GM23338 (cell line): ENCODE results near the gene TRPM2. TPM values are rescaled to one million over a fixed set of nuclear protein-coding genes. Genes with fewer than 3 reads are reported as not detected.

Experiments
- ATAC-seq: fragments of 200-7000 bp; cut with Tn5 transposase; 3 replicates; pipeline ENCODE4 v1.9.1; 2020
- DNase-seq: peaks from one replicate; pipeline ENCODE4 v3.0.0-alpha.2; 2015; ENCODE audit warnings: low spot score
- H2AFZ ChIP-seq: fragments of 200-600 bp; sonication (generic); 2 replicates; pipeline ENCODE4 v1.8.0; 2016; ENCODE audit warnings: antibody characterized with exemption, mild to moderate bottlenecking, moderate library complexity
- H3F3A ChIP-seq: fragments of 200-600 bp; sonication (generic); replicated peaks from 2 replicates; pipeline ENCODE4 v1.8.0; 2017; ENCODE audit warnings: antibody characterized with exemption, mixed run types, low read depth
- H3K27ac ChIP-seq: fragments of 200-600 bp; sonication (generic); 2 replicates; pipeline ENCODE4 v1.6.1; 2016; ENCODE audit warnings: low read depth
- H3K27me3 ChIP-seq: fragments of 200-600 bp; sonication (generic); 2 replicates; pipeline ENCODE4 v1.8.0; 2016; ENCODE audit warnings: mild to moderate bottlenecking, mixed run types, moderate library complexity; ENCODE audit not compliant: insufficient read depth
- H3K36me3 ChIP-seq: fragments of 200-600 bp; sonication (generic); 2 replicates; pipeline ENCODE4 v1.8.0; 2016; ENCODE audit warnings: mild to moderate bottlenecking; ENCODE audit not compliant: insufficient read depth
- H3K4me1 ChIP-seq: fragments of 200-600 bp; sonication (generic); 2 replicates; pipeline ENCODE4 v1.8.0; 2016; ENCODE audit warnings: mild to moderate bottlenecking, moderate library complexity; ENCODE audit not compliant: insufficient read depth
- H3K4me2 ChIP-seq: fragments of 200-600 bp; sonication (generic); 2 replicates; pipeline ENCODE4 v1.7.1; 2017; ENCODE audit warnings: mixed run types
- H3K4me3 ChIP-seq: fragments of 200-600 bp; sonication (generic); 2 replicates; pipeline ENCODE4 v1.6.1; 2016; ENCODE audit warnings: mixed run types
- H3K79me2 ChIP-seq: fragments of 200-600 bp; sonication (generic); replicated peaks from 2 replicates; pipeline ENCODE4 v1.8.0; 2017; ENCODE audit warnings: mild to moderate bottlenecking; ENCODE audit not compliant: insufficient read depth
- H3K9me2 ChIP-seq: fragments of 200-600 bp; sonication (generic); 2 replicates; pipeline ENCODE4 v1.8.0; 2017; ENCODE audit not compliant: insufficient read depth
- H4K20me1 ChIP-seq: fragments of 200-600 bp; sonication (generic); replicated peaks from 2 replicates; pipeline ENCODE4 v1.8.0; 2017; ENCODE audit warnings: mild to moderate bottlenecking; ENCODE audit not compliant: insufficient read depth
- H3K27ac Mint-ChIP-seq: 2 replicates; pipeline ENCODE4 v1.8.0; 2020; ENCODE audit warnings: inconsistent platforms, mild to moderate bottlenecking, moderate library complexity, mixed read lengths
- H3K27me3 Mint-ChIP-seq: 3 replicates; pipeline ENCODE4 v1.8.0; 2022; ENCODE audit warnings: low read depth, mild to moderate bottlenecking, moderate library complexity, mixed read lengths, inconsistent platforms; ENCODE audit not compliant: insufficient read depth, poor library complexity
- H3K36me3 Mint-ChIP-seq: 3 replicates; pipeline ENCODE4 v1.8.0; 2021; ENCODE audit warnings: low read depth, mild to moderate bottlenecking, inconsistent platforms, moderate library complexity, mixed read lengths
- H3K4me1 Mint-ChIP-seq: 3 replicates; pipeline ENCODE4 v1.8.0; 2020; ENCODE audit warnings: mild to moderate bottlenecking, inconsistent platforms, mixed read lengths
- H3K4me3 Mint-ChIP-seq: 3 replicates; pipeline ENCODE4 v1.8.0; 2021; ENCODE audit warnings: moderate library complexity, mild to moderate bottlenecking, inconsistent platforms, mixed read lengths
- H3K9me3 Mint-ChIP-seq: 3 replicates; pipeline ENCODE4 v1.8.0; 2020; ENCODE audit warnings: moderate library complexity, mild to moderate bottlenecking, inconsistent platforms, mixed read lengths
- CREB1 ChIP-seq: fragments of 250-450 bp; sonication (Bioruptor Pico); IDR thresholded peaks from 2 replicates; pipeline ENCODE4 v1.5.0; 2020; ENCODE audit warnings: low read depth, mild to moderate bottlenecking, moderate library complexity
- EZH2 ChIP-seq: fragments of 200-600 bp; sonication (generic); IDR thresholded peaks from one replicate; pipeline ENCODE4 v1.8.0; 2017; ENCODE audit warnings: antibody characterized with exemption, mild to moderate bottlenecking, low read depth; ENCODE audit not compliant: unreplicated experiment
- EZH2phosphoT487 ChIP-seq: fragments of 200-600 bp; sonication (generic); IDR thresholded peaks from one replicate; pipeline ENCODE4 v1.8.1; 2018; ENCODE audit warnings: antibody characterized with exemption; ENCODE audit not compliant: unreplicated experiment
- JUNB ChIP-seq: IDR thresholded peaks from one replicate; pipeline ENCODE4 v1.6.1; 2016; ENCODE audit warnings: antibody characterized with exemption; ENCODE audit not compliant: unreplicated experiment
- NANOG ChIP-seq: IDR thresholded peaks from 2 replicates; pipeline ENCODE4 v1.6.1; 2016; ENCODE audit warnings: antibody characterized with exemption, borderline replicate concordance
- POLR2AphosphoS5 ChIP-seq: IDR thresholded peaks from 2 replicates; pipeline ENCODE4 v1.6.1; 2016; ENCODE audit warnings: antibody characterized with exemption, low read depth
- STAT1 ChIP-seq: IDR thresholded peaks from one replicate; pipeline ENCODE4 v1.6.1; 2016; ENCODE audit warnings: antibody characterized with exemption; ENCODE audit not compliant: unreplicated experiment
- ZNF114 ChIP-seq: fragments of 250-450 bp; sonication (Bioruptor Pico); IDR thresholded peaks from 2 replicates; pipeline ENCODE4 v1.5.0; 2020; ENCODE audit warnings: mild to moderate bottlenecking, moderate library complexity
- ZNF331 ChIP-seq: fragments of 250-450 bp; sonication (Bioruptor Pico); IDR thresholded peaks from 2 replicates; pipeline ENCODE4 v1.5.0; 2020; ENCODE audit warnings: low read depth, mild to moderate bottlenecking, moderate library complexity
- polyA plus RNA-seq: library from polyadenylated mRNA; unstranded; fragments of >200 nt; fragmentation: Nextera tagmentation; extraction: Ambion mirVana; gene quantifications from 2 replicates; pipeline ENCODE4 v1.2.1, GENCODE V29; 2016
- total RNA-seq: library from RNA; depleted of rRNA; stranded (reverse); fragments of >200 nt; shearing (Covaris generic); gene quantifications from 2 replicates; pipeline ENCODE4 v1.2.3, GENCODE V29; 2014
- TF ChIP-seq, protein P1 (sequence below): IDR thresholded peaks from 2 replicates; pipeline ENCODE4 v1.6.1; 2016; ENCODE audit warnings: antibody characterized with exemption
- TF ChIP-seq, protein P2 (sequence below), 2 experiments: fragments of 200-600 bp in 1 of 2; sonication (generic) in 1 of 2; conservative IDR thresholded peaks; 2 replicates each; pipeline versions ENCODE4 v1.5.1 to v1.6.1; 2016 to 2017; ENCODE audit warnings: antibody characterized with exemption in 2 of 2, low read depth in 2 of 2, mild to moderate bottlenecking in 2 of 2, moderate library complexity in 1 of 2
- TF ChIP-seq, protein P3 (sequence below): fragments of 250-450 bp; sonication (Bioruptor Pico); IDR thresholded peaks from 2 replicates; pipeline ENCODE4 v1.5.0; 2020; ENCODE audit warnings: mild to moderate bottlenecking, moderate library complexity
- TF ChIP-seq, protein P4 (sequence below): IDR thresholded peaks from one replicate; pipeline ENCODE4 v1.6.1; 2018; ENCODE audit warnings: antibody characterized with exemption; ENCODE audit not compliant: unreplicated experiment

Gene TRPM2
- total and polyA plus RNA-seq, 2 experiments from 2014 or later: 0.53 to 0.83 TPM

DNA sequence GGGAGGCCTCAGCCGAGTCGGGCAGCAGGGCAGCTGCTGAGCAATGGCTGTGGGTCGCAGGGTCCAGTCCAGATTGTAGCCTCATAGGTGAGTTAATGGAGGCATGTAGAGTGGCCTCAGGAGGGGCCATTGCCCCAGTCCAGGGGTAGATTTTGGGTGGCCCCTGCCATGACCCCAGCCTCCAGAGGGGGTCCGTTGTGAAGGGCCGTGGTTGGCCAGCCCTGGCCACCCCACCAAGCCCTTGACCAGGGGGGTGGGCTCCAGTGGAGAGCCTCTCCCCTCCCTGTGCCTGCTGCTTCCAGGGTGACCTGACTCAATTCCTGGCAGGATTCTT is 26.1 kb downstream of the TRPM2 start:
- Mint-ChIP-seq H3K27ac (no peak overlapping the region), H3K27me3 (peaks cover 6% of the 10 kb centered on the region), H3K4me1 (peaks cover 15% of the 10 kb centered on the region; the same call in 2 of the 3 replicates), H3K36me3 (no peaks in the 10 kb centered on the region; the same call in 2 of the 3 replicates), H3K9me3 (peaks cover 16% of the 10 kb centered on the region), H3K4me3 (no peak overlapping the region)
- H3K79me2 ChIP-seq: no peaks in the 10 kb centered on the region
- no peak overlapping the region for H3K4me2 ChIP-seq
- no peak overlapping the region for H3K27ac ChIP-seq
- no peaks in the 10 kb centered on the region for H3K27me3 ChIP-seq
- H3K4me1 ChIP-seq: no peaks in the 10 kb centered on the region
- no peak overlapping the region for H3K4me3 ChIP-seq
- TF ChIP-seq, protein P1, sequence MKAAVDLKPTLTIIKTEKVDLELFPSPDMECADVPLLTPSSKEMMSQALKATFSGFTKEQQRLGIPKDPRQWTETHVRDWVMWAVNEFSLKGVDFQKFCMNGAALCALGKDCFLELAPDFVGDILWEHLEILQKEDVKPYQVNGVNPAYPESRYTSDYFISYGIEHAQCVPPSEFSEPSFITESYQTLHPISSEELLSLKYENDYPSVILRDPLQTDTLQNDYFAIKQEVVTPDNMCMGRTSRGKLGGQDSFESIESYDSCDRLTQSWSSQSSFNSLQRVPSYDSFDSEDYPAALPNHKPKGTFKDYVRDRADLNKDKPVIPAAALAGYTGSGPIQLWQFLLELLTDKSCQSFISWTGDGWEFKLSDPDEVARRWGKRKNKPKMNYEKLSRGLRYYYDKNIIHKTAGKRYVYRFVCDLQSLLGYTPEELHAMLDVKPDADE: no peak
- TF ChIP-seq POLR2AphosphoS5 (no peak), ZNF114 (no peak), EZH2 (no peak), EZH2phosphoT487 (no peak), STAT1 (no peak), NANOG (no peak), JUNB (no peak), ZNF331 (CRISPR knock-in tag) (no peak), CREB1 (CRISPR knock-in tag) (no peak)
- TF ChIP-seq, protein P2, sequence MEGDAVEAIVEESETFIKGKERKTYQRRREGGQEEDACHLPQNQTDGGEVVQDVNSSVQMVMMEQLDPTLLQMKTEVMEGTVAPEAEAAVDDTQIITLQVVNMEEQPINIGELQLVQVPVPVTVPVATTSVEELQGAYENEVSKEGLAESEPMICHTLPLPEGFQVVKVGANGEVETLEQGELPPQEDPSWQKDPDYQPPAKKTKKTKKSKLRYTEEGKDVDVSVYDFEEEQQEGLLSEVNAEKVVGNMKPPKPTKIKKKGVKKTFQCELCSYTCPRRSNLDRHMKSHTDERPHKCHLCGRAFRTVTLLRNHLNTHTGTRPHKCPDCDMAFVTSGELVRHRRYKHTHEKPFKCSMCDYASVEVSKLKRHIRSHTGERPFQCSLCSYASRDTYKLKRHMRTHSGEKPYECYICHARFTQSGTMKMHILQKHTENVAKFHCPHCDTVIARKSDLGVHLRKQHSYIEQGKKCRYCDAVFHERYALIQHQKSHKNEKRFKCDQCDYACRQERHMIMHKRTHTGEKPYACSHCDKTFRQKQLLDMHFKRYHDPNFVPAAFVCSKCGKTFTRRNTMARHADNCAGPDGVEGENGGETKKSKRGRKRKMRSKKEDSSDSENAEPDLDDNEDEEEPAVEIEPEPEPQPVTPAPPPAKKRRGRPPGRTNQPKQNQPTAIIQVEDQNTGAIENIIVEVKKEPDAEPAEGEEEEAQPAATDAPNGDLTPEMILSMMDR (conservative IDR thresholded peaks at IDR 0.05; ENCODE audit: low read depth in 2 of 2): no peak
- TF ChIP-seq, protein P3, sequence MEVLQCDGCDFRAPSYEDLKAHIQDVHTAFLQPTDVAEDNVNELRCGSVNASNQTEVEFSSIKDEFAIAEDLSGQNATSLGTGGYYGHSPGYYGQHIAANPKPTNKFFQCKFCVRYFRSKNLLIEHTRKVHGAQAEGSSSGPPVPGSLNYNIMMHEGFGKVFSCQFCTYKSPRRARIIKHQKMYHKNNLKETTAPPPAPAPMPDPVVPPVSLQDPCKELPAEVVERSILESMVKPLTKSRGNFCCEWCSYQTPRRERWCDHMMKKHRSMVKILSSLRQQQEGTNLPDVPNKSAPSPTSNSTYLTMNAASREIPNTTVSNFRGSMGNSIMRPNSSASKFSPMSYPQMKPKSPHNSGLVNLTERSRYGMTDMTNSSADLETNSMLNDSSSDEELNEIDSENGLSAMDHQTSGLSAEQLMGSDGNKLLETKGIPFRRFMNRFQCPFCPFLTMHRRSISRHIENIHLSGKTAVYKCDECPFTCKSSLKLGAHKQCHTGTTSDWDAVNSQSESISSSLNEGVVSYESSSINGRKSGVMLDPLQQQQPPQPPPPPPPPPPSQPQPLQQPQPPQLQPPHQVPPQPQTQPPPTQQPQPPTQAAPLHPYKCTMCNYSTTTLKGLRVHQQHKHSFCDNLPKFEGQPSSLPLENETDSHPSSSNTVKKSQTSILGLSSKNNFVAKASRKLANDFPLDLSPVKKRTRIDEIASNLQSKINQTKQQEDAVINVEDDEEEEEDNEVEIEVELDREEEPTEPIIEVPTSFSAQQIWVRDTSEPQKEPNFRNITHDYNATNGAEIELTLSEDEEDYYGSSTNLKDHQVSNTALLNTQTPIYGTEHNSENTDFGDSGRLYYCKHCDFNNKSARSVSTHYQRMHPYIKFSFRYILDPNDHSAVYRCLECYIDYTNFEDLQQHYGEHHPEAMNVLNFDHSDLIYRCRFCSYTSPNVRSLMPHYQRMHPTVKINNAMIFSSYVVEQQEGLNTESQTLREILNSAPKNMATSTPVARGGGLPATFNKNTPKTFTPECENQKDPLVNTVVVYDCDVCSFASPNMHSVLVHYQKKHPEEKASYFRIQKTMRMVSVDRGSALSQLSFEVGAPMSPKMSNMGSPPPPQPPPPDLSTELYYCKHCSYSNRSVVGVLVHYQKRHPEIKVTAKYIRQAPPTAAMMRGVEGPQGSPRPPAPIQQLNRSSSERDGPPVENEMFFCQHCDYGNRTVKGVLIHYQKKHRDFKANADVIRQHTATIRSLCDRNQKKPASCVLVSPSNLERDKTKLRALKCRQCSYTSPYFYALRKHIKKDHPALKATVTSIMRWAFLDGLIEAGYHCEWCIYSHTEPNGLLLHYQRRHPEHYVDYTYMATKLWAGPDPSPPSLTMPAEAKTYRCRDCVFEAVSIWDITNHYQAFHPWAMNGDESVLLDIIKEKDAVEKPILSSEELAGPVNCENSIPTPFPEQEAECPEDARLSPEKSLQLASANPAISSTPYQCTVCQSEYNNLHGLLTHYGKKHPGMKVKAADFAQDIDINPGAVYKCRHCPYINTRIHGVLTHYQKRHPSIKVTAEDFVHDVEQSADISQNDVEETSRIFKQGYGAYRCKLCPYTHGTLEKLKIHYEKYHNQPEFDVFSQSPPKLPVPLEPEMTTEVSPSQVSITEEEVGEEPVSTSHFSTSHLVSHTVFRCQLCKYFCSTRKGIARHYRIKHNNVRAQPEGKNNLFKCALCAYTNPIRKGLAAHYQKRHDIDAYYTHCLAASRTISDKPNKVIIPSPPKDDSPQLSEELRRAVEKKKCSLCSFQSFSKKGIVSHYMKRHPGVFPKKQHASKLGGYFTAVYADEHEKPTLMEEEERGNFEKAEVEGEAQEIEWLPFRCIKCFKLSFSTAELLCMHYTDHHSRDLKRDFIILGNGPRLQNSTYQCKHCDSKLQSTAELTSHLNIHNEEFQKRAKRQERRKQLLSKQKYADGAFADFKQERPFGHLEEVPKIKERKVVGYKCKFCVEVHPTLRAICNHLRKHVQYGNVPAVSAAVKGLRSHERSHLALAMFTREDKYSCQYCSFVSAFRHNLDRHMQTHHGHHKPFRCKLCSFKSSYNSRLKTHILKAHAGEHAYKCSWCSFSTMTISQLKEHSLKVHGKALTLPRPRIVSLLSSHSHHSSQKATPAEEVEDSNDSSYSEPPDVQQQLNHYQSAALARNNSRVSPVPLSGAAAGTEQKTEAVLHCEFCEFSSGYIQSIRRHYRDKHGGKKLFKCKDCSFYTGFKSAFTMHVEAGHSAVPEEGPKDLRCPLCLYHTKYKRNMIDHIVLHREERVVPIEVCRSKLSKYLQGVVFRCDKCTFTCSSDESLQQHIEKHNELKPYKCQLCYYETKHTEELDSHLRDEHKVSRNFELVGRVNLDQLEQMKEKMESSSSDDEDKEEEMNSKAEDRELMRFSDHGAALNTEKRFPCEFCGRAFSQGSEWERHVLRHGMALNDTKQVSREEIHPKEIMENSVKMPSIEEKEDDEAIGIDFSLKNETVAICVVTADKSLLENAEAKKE: no peak
- TF ChIP-seq, protein P4, sequence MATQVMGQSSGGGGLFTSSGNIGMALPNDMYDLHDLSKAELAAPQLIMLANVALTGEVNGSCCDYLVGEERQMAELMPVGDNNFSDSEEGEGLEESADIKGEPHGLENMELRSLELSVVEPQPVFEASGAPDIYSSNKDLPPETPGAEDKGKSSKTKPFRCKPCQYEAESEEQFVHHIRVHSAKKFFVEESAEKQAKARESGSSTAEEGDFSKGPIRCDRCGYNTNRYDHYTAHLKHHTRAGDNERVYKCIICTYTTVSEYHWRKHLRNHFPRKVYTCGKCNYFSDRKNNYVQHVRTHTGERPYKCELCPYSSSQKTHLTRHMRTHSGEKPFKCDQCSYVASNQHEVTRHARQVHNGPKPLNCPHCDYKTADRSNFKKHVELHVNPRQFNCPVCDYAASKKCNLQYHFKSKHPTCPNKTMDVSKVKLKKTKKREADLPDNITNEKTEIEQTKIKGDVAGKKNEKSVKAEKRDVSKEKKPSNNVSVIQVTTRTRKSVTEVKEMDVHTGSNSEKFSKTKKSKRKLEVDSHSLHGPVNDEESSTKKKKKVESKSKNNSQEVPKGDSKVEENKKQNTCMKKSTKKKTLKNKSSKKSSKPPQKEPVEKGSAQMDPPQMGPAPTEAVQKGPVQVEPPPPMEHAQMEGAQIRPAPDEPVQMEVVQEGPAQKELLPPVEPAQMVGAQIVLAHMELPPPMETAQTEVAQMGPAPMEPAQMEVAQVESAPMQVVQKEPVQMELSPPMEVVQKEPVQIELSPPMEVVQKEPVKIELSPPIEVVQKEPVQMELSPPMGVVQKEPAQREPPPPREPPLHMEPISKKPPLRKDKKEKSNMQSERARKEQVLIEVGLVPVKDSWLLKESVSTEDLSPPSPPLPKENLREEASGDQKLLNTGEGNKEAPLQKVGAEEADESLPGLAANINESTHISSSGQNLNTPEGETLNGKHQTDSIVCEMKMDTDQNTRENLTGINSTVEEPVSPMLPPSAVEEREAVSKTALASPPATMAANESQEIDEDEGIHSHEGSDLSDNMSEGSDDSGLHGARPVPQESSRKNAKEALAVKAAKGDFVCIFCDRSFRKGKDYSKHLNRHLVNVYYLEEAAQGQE: no peak
- no peaks in the 10 kb centered on the region for H3K36me3 ChIP-seq
- no peaks in the 10 kb centered on the region for H3K9me2 ChIP-seq
- no peak overlapping the region for H2AFZ ChIP-seq
- no peak for DNase-seq
- no peak for ATAC-seq
- no peaks in the 10 kb centered on the region for H4K20me1 ChIP-seq
- no peaks in the 10 kb centered on the region for H3F3A ChIP-seq
